HG03432 (cell line): ENCODE results near the gene TMEM94.

ENCODE experiments used
- ATAC-seq: cut with Tn5 transposase; IDR thresholded peaks from one replicate; pipeline ENCODE4 v1.9.1; 2021; ENCODE audit warnings: mild to moderate bottlenecking, moderate library complexity; ENCODE audit not compliant: unreplicated experiment

TMEM94 gene

DNA sequence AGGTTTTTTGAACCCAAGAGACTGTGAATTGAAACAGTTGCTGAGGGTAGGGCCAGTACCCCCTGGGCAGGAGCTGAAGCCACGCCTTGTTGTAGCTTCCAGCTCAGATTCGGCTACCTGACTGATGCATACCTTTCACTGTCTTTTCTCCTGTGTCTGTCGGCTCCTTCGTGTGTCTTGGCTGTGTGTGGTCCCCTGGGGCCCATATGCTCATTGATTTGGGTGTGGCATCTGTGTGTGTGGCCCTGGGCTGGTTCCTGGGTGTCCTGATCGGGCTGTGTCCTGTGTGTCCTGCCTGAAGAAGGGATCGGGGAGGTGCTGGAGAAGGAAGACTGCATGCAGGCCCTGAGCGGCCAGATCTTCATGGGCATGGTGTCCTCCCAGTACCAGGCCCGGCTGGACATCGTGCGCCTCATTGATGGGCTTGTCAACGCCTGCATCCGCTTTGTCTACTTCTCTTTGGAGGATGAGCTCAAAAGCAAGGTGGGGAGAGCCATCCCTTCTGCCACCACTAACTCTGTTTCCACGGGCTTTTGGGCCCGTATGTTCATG, 38.0 kb downstream of the TMEM94 start:
- no peak for ATAC-seq

DNA sequence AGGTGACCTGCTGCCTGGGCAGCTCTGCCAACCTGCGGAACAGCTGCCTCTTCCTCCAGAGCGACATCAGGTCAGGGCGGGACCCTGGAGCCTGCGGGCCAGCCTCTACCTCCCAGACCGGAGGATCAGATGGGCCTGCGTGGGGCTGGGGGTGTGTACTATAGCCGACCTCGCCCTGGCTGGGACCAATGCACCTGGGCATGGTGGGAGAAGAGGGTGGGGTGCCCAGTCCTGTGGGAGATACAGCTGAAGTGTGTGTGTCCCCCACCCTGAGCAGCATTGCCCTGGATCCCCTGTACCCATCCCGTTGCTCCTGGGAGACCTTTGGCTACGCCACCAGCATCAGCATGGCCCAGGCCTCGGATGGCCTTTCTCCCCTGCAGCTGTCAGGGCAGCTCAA, 39.6 kb downstream of the TMEM94 start:
- no peak for ATAC-seq

DNA sequence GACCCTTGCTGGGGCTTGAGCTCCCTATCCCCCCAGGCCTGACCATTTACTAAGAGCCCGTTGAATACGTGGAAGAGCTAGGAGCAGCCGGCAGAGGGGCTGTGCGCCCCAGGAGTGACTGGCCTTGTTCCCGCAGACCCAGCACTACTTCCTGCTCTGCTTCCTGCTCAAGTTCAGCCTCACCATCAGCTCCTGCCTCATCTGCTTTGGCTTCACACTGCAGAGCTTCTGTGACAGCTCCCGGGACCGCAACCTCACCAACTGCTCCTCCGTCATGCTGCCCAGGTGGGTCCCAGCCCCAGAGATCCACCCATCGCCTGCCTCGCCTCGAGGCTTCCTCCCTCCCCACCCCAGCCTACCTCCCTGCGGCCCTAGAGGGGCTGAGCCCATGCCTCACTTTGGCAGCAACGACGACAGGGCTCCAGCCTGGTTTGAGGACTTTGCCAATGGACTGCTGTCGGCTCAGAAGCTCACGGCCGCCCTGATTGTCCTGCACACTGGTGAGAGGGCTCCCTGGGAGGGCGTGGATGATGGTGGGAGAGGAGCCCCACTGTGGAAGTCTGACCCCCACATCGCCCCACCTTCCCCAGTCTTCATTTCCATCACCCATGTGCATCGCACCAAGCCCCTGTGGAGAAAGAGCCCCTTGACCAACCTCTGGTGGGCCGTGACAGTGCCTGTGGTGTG, 41.7 kb downstream of the TMEM94 start:
- ATAC-seq: no peak

DNA sequence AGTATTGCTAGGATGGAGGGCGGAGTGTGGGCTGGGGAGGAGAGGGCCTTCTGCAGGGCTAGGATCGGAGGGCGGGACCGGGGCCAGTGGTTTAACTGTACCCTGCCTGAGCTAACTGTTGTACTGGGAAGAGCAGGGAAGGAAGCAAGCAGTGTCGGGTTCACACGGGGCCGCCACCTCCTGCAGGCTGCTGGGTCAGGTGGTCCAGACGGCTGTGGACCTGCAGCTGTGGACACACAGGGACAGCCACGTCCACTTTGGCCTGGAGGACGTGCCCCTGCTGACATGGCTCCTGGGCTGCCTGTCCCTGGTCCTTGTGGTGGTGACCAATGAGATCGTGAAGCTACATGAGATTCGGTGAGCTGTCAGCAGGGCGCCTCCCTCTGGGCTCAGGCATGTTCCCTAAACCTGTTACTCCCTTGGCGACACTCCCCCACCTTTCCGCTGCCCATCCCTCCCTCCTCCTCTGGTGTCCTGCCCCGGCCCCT, 42.3 kb downstream of the TMEM94 start:
- no peak for ATAC-seq

DNA sequence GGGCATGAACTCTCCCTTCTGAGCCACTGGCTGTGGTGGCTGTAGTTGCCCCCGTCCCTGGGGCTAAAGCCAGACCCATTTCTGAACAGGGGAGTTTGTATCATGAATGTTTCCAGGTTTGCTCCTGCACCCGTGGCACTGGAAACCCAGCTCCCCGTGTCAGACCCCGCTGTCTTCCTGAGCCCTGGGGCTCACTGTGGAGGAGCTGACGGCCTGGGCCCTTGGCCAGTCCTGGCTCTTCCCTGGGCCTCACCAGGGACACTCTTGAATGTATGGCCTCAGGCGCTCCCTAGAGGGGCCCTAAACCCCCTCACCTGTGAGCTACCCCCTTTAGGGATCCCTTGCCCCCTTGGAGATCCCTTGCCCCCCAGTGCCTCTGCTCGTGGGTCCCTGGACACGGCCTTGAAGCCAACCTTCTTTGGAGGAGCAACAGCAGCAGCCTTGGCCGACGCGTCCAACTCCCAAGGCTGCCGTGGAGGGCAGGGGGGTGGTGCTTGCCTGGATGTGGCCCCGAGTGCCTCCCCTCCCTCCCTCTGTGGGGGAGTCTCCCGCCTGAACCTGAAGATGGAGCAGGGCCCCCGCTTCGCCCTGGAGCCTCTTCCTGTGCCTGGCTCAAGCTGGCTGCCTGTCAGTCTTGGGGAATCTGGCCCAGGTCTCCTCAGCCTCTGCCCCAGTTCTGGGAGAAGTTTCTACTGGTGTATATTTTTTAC, 43.0 kb downstream of the TMEM94 start:
- ATAC-seq: no peak

DNA sequence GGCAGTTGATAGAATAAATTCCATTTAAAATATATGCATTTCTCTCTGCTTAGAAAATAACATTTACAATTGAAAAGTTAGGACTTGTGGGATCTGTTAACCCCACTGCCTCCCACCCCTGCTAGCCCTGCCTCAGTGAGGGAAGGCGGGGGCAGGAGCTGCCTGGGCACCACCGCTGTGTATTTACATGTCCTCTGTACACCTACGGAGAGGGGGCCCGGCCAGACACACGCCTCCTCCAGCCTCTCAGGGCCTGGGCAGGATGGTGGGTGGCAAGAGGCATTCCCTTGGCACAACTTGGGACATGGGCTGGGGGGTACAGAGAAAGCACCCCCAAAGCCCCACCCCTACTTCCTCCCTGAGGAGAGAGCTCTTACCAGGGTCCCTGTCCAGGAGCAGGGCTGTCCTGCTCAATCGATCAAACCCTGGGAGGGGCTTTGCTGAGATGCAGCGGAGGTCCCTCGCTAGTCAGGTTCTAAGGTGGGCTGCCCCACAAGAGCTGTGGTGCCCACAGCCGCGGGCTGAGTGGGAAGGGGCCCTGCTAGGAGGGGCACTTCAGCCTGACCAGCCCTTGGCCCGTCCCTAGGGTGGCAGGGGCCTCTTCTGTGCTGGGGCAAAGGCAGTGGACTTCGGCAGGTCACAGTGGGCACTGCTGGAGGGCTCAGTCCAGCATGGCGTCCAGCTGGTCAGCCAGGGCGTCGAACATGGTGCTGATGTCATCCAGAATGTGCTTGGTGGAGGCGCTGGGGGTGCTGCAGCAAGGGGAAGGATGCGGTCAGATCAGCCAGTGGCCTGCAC, 44.2 kb downstream of the TMEM94 start:
- ATAC-seq: no peak

DNA sequence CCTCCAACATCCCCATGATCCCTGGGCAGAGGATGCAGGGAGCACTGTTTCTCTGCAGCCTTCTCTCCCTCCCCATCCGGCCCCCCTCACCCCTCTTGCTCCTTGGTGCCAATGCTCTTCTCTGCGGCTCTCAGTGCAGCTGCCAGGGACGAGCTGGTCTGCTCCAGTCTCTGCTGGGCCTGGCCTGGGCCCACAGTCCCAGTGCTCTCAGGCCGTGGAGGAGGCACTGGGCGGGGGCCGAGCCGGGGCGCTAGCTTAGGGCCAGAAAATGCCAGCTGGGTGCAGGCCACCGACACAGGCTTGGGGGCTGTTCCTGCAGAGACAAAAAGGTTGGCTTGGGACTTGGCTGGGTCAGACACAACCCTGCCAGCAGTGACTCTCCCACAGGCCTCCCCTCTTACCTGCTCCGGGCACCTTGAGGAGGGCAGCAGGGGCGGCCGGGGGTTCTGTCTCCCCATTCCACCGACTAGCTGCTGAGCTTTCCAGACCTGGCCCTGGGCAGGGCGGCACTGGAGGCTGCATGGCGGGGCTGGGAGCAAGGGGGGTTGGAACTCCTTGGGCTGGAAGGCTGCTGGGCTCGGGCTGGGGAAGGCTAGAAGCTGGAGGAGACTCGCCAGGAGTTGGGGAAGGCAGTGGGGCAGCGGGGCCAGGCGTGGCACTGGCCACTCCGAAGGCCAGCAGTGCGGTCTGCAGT, 45.1 kb downstream of the TMEM94 start:
- ATAC-seq: no peak

DNA sequence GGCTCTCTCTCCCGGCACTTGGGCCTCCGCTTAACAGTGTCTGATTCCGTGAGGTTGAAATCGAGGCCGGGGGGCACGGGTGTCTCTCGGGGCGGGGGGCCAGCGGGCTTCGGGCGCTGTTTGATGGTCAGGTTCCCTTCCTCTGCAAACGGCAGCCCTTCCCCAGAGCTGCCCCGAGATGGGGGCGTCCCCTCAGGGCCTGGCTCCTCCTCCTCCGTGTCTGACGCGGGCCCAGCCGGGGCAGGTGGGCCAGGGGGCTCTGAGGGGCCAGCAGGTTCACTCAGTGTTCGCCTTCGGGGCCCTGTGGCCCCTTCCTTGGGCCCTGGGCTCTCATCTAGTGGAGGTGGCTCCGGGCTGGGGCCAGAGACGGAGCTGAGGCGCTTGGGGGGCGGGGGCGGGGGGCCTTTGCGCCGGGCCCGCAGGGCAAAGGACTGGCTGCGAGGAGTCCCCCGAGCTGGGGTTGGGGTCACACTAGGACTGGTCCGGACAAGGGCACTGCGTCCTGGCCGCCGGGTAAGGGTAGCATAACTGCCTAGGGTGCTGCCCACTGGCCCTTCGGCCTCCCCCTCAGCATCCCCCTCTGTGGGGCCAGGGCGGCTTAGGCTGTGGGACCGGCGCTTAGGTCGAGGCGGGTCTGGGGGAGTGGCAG, 45.8 kb downstream of the TMEM94 start:
- no peak for ATAC-seq

DNA sequence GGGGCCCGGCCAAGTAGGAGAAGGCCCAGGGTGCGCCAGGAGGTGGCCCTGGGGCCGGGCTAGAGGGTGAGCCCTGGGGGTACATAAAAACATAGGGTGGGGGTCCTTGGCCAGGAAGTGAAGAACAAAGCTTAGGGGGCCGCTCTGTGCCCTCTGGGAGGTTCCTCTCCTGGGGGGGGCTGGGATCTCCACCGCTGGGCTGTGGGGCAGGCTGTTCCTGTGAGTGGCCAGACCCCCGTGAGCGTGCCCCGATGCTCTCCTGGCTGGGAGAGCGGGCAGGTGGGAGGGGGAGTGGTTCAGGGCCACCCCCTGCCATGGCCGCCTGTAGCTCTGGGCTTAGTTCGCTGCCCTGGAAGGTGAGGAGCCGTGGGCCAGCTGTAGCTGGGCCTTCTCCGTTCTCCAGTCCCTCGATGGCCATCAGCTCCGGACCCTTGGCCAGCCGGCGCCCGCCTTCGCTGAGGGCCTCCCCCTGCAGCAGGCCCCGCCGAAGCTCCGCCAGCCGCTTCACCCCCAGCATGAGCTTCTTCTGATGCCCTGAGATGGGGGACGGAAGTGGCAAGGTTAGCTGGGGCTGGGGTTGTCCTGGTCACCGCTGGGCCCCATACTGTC, 46.4 kb downstream of the TMEM94 start:
- no peak for ATAC-seq

DNA sequence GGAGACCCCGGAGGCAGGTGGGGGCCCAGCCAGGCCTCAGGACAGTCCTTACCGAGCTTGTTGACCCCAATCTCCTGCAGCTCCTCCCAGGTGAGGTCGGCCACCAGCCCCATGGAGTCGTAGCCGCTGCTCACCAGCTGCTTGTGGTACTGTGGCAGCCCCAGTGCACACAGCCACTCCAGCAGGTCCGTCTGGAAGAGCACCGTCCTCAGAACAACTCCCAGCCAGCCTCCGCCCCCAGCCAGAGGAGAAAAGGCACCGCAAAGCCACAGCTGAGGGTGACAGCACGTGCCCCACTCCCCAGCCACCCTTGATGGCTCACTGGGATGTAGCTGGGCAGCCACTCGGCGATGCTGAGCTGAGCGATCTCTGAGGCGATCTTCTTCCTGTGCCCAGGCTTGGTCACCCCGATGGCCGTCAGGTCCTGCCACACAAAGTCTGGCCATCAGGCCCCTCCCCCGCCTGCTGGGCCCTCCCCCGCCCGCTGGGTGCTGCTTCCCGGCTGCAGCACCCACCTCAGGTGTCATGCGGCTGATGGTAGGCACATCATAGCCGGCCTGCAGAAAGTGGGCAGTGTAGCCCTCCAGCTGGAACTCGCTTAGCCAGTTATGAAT, 47.0 kb downstream of the TMEM94 start:
- ATAC-seq: no peak

DNA sequence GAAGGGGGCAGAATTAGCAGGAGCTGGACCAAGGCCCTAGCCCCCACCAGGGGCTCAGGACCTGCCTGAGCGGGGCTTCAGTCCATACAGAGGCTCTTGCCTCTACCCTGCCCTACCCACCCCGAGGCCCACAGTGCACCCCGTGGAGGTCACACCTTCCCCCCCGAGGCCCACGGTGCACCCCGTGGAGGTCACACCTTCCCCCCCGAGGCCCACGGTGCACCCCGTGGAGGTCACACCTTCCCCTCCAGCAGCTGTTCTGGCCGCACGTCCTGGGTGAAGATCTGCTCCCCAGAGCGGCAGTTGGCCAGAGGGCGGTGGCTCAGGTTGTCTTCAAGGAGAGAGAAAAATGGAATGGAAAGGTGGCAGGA, 47.5 kb downstream of the TMEM94 start:
- no peak for ATAC-seq

DNA sequence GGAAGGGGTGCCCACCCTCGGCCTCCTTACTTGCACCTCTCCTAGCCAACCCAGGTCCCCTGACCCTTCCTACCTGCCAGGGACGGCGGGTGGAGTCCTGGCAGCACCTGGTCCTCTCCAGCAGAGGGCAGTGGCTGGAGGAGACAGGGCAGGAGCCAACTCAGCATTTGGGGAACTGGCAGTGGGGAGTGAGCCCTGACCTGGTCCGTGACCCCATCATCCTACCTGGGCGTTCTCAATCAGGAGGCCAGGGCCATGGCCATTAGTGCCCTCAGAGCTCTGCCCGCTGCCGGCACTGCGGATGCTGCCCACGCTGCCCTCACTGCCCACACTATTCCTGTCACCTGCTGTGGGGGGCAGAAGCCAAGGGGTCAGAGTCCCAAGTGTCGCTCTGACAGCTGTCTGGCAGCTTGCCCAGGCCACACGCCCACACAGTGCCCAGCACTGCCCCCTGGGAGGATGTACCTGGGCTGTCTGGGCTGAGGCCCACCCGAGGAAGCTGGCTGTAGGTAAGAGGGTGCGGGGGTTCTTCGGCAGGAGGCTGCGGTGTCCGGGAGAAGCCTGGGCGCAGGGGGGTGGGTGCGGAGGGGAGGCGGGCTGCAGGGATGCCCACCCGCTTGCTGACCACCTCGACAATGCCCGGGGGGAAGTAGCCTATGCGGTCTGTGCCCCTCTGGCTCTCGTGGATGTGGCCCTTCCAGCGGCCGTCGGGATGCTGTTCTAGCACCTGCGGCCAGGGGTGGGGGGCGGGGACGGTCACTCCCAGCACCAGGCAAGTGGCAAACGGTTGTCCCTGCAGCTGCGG, 48.1 kb downstream of the TMEM94 start:
- ATAC-seq: no peak

DNA sequence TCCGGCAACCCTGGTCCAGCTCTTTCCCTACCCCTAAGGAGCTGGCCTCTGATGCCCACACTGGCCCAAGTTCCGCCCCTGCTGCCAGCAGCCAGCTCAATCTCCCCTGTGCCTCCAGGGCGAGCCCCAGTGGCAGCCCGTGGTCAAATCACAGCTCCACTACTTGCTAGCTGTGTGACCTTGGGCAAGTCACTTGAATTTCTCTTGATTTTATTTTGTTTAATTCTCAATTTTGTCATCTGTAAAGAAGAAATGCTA, 48.6 kb downstream of the TMEM94 start:
- no peak for ATAC-seq

DNA sequence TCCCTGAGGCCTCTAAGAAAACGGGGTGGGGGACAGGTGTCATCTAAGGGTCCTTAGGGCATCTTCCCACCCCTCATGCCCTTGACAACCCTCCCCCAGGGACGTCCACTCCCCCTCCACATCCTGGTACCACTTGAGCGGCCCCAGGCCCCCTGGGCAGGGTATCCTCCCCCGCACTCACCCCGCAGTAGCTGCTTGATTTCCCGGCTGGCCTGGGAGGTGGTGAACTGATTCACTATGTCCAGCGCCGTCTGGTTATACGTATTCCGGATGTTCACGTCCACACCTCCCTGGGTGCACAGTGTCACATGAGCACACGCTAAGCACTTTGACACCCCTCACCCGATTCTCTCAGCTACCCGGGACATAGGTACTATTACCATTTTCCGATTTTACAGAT, 49.2 kb downstream of the TMEM94 start:
- no peak for ATAC-seq

DNA sequence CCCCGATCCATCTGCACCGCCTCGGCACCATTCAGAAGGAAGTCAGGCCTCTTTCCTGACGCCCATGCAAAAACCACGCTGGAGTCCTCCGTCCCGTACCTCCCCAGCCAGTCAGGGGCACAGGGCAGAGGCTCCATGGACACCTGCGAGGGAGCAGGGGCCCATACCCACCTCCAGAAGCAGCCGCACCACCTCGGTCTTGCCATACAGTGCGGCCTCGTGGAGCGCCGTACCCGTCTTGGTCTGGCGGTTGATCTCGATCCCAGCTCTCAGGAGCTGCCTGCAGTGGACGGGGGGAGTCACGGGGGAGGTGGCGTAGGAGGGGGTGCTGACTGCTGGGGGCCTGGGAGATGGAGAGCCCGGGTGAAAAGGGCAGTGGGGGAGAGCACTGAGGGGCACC, 49.7 kb downstream of the TMEM94 start:
- no peak for ATAC-seq

DNA sequence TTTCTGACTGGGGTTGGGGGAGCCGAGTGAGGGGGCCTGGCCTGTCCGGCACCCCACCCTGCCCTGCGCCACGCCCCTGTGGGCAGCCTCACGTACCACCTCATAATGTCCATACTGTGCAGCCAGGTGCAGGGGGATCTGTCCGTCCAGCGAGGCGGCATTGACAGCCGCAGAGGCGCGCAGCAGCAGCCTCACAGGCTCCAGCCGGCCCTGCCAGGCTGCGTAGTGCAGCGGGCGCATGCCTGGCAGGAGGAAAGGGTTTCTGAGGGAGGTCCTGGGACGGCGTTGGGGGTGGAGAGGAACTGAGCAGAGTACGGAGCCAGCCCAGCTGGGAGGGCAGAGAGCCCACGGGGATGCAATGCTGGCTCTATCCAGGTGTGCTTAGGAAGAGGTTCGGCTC, 50.5 kb downstream of the TMEM94 start:
- no peak for ATAC-seq

DNA sequence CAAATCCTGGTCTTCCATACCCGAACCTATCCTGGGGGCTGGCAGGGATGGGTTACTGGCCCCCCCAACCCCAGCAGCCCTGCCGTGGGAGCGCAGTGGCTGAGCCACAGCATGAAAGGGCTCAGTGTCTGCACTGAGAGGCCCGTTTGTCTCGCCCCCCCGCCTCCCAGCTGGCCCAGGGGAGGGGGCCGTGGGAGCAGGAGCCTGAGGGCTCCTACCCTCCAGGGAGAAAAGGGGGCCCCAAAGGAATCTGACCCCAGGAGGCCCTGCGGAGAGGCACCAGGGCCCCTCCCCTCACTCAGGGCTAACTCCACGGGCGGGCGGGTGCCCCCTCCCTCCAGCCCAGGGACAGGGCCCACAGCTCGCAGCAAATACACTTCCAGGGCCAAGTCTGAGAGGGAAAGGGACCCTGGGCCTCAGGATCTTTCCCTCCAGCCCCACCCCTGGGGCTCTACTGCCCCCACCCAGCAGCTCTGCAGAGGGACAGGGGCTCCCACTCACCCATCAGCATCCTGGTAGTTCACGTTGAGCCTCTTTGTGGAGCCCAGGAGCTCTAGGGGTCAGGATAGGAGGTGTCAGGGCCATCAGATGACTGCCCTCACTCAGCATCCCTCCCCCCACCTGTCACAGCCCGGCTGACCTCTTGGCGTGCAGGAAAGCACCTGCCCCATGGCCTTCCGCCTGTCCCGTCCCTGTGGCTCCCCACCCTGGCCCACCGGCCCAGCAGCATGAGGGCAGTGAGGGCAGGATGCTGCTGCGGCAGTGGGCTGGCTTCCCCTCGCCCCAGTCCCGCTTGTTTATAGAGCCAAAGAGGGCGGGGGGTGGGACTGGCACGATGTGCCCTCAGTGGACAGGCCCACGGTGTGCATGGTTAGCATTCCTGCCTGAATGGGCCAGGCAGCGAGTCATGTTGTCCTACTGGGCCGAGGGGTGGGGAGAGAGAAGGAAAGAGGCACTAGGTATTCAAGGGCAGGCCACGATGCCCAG, 51.6 kb downstream of the TMEM94 start:
- ATAC-seq: no peak

DNA sequence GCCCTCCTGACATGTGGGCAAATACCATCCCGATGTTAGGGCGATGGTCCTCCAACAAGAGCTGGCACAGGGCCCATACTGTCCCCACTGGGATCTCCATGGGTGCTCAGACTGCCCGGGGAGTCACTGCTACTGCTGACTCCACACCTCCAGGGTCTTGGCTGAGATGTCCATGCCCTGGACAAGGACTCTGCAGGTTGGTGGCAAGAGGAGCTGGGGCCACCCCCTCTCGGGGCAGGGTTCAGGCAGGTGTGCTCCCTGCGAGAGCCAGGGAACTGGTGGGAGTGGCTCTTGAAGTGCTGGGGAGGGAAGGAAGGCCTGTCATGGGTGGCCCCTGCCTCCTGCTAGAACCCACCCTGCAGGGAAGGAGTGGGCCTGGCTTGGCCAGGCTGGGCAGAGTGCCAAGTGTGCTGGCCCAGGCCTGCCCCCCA, 52.5 kb downstream of the TMEM94 start:
- ATAC-seq: no peak
